ENCODE data around the gene SCYL3.

Gene SCYL3

GRCh38 chr1:169809370-169810095, 84.2 kb downstream of the SCYL3 start:
- peak; percentile 65 for FAIRE-seq

- FAIRE-seq: no peak
These were observed 88.8 kb downstream of the SCYL3 start for GRCh38 chr1:169804941-169805340.

GRCh38 chr1:169802888-169803287, 90.8 kb downstream of the SCYL3 start:
- no peak for FAIRE-seq

All from endometrium (tissue), 2 donors.